ENCODE data around the gene LRP2.
"Not testable (repeated sequence)": the region's sequence is repeated elsewhere in the genome, so short reads cannot be mapped to it uniquely, and the experiment has no call there.

The LRP2 gene

GRCh38 chr2:169348321-169349024 is 13.9 kb downstream of the LRP2 start:
- DNase-seq (ENCODE audit: low read depth in 2 of 2), result no peak

GRCh38 chr2:169345486-169346437 is 16.6 kb downstream of the LRP2 start:
- DNase-seq (ENCODE audit: low read depth in 2 of 2), result no peak

GRCh38 chr2:169344736-169345485 is 17.4 kb downstream of the LRP2 start:
- DNase-seq (ENCODE audit: low read depth in 2 of 2), result no peak

- no peak for DNase-seq (ENCODE audit: low read depth in 2 of 2)
These were observed 19.1 kb downstream of the LRP2 start for GRCh38 chr2:169343202-169343601.

- no peak for DNase-seq (ENCODE audit: low read depth in 2 of 2)
These were observed 22.7 kb downstream of the LRP2 start for GRCh38 chr2:169339657-169340056.

GRCh38 chr2:169336695-169337094 is 25.6 kb downstream of the LRP2 start:
- DNase-seq (ENCODE audit: low read depth in 2 of 2), result no peak

- no peak for DNase-seq (ENCODE audit: low read depth in 2 of 2)
These were observed 31.7 kb downstream of the LRP2 start for GRCh38 chr2:169330555-169331198.

- DNase-seq (ENCODE audit: low read depth in 2 of 2), result no peak
These were observed 32.4 kb downstream of the LRP2 start for GRCh38 chr2:169329688-169330554.

GRCh38 chr2:169328785-169329184 is 33.5 kb downstream of the LRP2 start:
- DNase-seq (ENCODE audit: low read depth in 2 of 2), result no peak

GRCh38 chr2:169327837-169328236 is 34.5 kb downstream of the LRP2 start:
- DNase-seq (ENCODE audit: low read depth in 2 of 2), result not testable (repeated sequence)

- not testable (repeated sequence) for DNase-seq (ENCODE audit: low read depth in 2 of 2)
These were observed 36.4 kb downstream of the LRP2 start for GRCh38 chr2:169325886-169326285.

GRCh38 chr2:169324581-169325260 is 37.6 kb downstream of the LRP2 start:
- DNase-seq (ENCODE audit: low read depth in 2 of 2), result no peak

- no peak for DNase-seq (ENCODE audit: low read depth in 2 of 2)
These were observed 38.5 kb downstream of the LRP2 start for GRCh38 chr2:169323841-169324240.

- DNase-seq (ENCODE audit: low read depth in 2 of 2), result no peak
These were observed 41.8 kb downstream of the LRP2 start for GRCh38 chr2:169320561-169320960.

- DNase-seq (ENCODE audit: low read depth in 2 of 2), result no peak
These were observed 47.0 kb downstream of the LRP2 start for GRCh38 chr2:169315357-169315756.

- DNase-seq (ENCODE audit: low read depth in 2 of 2), result not testable (repeated sequence)
These were observed 54.0 kb downstream of the LRP2 start for GRCh38 chr2:169308349-169308748.

GRCh38 chr2:169304689-169305088 is 57.6 kb downstream of the LRP2 start:
- not testable (repeated sequence) for DNase-seq (ENCODE audit: low read depth in 2 of 2)

- DNase-seq (ENCODE audit: low read depth in 2 of 2), result no peak
These were observed 58.6 kb downstream of the LRP2 start for GRCh38 chr2:169303579-169304305.

- no peak for DNase-seq (ENCODE audit: low read depth in 2 of 2)
These were observed 60.0 kb downstream of the LRP2 start for GRCh38 chr2:169302364-169302763.
